GM21723 (cell line): ENCODE results near the gene GSTO2.

Experiments used
- ATAC-seq: cut with Tn5 transposase; IDR thresholded peaks from one replicate; pipeline ENCODE4 v1.9.1; 2021; ENCODE audit warnings: mild to moderate bottlenecking, moderate library complexity; ENCODE audit not compliant: unreplicated experiment

GSTO2 gene

DNA sequence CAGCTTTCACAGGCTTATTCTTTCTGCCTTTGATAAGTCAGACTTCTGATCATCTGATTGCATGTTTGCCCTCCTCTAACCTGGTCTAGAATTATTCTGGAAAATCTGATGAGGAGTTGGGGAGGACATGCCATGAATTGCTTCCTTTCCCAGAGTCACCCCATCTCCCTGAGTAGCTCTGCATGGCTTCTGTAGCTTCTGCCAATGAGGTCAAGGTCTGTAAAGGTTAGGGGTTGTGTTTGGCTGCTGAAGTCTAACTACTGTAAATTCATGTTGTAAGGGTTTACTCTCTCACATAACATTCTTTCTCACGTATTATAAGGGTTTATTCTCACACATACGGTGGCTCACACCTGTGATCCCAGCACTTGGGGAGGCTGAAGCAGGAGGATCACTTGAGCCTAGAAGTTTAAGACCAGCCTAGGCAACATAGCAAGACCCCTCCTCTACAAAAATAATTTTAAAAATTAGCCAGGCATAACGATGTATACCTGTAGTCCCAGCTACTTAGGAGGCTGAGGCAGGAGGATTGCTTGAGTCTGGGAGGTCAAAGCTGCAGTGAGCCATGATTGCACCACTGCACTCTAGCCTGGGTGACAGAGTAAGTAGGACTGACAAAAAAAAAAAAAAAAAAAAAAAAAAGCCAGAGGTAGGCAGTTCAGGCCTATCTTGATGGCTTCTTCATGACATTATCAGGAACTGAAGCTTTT, 10.7 kb downstream of the GSTO2 start:
- ATAC-seq = no peak

DNA sequence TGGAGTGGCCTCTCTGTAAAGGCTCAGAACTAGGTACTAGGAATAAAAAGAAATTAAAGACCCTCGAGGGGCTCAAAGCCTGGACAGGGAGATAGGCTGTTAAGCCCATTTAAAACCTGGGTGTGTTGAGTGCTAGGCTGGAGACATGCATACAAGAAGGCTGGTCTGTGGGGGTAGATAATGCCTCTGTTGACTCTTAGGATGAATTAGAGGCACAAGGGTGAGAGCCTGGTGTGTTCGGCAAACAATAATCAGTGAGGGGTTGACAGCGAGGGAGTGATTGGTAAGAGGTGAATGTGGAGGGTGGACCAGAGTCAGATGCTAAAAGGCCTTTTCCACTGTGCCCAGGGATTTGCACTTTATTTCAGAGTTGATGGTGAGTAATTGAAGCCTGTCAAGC, 12.7 kb downstream of the GSTO2 start:
- no peak for ATAC-seq

DNA sequence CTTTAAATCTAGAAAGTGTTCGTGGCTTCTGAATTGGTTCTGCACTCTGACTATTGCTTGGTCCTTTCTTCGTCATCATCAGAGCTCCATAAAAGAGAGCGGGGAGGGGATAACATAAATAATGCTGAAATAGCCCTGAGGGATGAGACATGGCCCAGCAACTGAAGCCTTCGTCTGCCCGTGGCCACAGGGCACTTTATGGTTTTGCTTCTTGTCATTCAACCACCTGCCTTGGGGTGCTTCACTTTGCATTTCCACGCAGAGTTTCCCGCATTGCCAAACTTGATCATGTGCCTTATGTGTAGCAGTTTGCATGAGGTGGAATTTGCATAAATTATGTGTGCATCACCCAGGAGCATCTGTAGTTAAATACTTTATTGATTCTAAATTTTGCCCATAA, 15.9 kb downstream of the GSTO2 start:
- no peak for ATAC-seq

DNA sequence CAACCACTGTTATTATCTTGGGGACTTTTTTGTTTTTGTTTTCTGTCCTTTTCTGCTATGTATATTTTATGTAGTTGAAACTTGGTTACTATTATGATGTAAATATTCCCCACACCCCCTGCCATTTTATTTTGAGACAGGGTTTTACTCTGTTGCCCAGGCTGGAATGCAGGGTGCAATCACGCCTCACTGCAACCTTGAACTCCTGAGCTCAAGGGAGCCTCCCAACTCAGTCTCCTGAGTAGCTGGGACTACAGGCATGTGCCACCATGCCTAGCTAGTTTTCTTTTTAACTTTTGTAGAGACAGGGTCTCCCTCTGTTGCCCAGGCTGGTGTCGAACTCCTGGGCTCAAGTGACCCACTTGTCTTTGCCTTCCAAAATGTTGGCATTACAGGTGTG, 18.0 kb downstream of the GSTO2 start:
- no peak for ATAC-seq

DNA sequence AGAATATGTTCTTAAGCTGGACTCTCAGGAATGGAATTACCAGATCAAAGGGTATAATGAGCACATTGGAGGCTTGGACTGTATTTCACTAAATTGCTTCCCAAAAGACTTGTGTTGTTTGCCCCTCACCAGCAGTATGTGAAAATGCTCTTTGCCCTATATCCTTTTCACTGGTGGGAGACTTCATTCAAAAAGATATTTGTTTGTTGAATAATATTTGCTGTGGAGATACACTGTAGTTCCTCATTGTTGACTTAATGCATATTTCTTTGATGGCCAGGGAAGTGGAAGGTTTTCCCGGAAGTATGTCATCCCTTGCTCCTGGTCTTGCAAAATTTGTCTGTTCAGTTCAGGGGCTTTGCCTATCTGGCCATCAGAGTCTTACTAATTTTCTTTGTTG, 19.4 kb downstream of the GSTO2 start:
- ATAC-seq = no peak

DNA sequence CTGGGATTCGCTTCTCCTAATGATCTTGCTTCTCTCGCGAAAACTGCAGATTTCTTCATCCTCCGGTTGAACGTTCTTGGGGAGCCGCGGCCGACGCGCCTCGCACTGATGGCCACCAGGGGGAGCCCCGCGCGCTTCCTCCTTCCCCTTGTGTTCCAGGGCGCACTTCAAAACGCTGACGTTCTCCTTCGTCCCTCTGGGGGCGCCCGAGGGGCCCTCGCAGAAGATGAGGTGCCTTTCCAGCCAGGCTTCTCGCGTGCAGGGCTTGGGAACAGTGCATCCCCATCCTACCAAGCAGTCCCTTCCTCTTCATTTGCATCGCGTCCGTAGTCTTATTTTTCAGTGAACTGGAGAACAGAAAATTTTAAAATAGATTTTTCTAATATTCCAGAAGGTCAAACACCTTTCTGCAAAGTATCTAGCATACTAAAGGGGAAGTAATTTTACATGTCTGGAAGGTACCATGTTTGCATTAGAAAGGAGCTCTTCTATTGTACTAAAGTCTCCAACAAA, 22.5 kb downstream of the GSTO2 start:
- ATAC-seq = peak; percentile 99

DNA sequence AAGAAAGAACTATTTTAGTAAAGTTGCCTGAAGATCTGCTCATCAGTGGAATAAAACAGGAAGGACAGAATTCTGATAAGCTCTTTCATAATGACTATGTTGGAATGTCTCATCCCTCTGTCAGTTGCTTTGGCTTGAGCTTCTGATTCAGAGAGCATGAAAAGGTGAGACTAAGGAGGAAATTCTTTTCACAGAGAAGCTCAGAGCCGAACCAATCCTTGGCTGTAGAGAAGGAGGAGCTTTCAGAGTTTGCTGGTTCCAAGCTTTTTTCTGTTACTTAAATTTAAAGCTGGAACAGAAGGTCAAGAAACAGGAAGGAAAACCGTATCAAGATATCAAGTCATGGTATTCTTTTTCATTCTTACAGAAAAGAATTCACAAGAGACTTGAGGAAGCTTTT, 24.0 kb downstream of the GSTO2 start:
- ATAC-seq = no peak

DNA sequence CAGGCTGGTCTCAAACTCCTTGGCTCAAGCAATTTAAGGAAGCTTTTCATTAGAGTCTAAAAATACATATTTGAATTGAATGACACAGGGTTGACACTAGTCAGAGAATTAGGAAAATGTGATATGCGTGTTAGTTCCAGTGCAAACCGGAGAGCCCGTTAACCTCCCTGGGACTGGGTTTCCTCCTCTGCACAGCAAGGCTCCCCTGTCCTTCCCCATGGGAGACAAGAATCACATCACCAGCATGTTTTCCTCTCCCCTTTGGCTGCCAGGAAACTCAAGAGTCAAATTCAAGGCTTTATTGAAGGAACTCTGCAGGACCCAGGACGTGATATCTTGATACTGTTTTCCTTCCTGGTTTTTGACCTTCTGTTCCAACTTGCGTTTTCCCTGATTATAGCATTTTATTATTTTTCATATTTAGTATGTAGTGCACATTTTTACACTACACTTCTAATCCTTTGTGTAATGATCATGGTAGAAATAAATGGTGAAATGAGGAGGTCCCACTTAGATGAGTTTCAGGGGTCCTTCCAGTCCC, 24.9 kb downstream of the GSTO2 start:
- ATAC-seq = no peak

DNA sequence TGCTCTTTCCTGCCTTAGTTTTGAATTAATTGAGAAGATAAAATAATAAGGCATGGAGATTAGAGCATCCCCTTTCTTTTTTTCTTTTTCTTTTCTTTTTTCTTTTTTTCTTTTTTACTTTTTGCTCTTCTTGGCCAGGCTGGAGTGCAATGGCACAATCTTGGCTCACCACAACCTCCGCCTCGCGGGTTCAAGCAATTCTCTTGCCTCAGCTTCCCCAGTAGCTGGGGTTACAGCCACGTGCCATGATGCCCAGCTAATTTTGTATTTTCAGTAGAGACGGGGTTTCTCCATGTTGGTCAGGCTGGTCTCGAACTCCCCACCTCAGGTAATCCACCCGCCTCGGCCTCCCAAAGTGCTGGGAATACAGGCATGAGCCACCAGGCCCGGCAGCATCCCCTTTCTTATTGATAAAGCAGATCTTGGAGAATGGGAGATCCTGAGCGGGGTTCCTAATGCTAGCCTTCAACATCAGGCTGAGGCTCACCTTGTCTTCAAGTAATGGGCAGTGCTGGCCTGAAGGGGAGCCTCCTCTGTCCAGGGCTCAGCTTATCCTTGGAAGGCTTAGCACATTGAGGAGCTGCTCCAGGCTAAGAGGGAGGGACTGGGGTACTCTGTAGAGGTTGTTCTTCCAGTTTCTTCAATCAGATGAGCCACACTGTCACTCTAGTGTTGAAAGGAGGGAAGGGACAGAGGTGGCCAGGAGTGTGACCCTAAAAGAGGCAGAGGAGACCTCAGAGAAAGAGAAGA, 27.9 kb downstream of the GSTO2 start:
- no peak for ATAC-seq

DNA sequence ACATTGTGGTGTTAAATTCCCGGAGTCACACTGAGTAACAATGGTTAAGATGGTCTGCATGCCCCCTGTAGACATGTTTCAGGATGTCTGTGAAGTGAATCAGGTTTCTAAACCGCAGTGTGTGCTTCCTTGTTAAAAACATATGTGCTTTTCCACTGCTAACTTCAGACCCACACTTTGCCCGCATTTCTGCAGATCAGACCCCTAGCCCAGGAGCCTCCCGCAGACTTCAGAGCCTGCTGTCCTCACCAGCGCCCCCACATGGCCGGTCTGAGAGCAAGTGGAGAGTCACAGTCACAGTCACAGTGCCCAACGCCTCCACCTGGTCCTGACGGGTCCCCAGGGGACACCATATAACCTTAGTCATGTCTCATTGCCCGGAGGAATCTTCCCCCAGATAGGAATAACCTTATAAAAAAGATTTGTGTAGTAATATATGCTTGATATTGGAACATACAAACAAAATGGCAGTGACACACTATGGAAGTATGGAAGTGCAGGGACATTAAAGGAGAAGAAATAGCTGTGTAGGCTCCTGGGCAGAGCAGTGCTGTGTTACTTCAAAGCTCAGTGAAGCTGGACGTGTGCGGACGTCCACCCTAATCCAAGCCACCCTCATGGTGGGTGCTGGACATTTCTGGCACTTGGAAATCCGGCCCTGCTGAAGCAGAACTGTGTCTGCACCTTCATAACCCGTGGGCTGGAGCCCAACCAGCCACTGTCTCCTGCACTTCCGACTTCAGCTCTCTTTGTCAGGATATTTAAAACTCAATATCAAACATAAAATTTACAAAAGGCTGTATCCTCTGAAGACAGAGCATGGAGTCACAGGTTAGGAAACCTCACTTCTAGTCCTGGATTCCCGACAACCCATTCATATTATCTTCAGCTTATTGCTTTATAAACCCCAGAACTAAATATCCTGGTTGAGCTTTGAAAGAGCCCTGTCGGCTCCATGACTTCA, 29.0 kb downstream of the GSTO2 start:
- ATAC-seq = no peak

DNA sequence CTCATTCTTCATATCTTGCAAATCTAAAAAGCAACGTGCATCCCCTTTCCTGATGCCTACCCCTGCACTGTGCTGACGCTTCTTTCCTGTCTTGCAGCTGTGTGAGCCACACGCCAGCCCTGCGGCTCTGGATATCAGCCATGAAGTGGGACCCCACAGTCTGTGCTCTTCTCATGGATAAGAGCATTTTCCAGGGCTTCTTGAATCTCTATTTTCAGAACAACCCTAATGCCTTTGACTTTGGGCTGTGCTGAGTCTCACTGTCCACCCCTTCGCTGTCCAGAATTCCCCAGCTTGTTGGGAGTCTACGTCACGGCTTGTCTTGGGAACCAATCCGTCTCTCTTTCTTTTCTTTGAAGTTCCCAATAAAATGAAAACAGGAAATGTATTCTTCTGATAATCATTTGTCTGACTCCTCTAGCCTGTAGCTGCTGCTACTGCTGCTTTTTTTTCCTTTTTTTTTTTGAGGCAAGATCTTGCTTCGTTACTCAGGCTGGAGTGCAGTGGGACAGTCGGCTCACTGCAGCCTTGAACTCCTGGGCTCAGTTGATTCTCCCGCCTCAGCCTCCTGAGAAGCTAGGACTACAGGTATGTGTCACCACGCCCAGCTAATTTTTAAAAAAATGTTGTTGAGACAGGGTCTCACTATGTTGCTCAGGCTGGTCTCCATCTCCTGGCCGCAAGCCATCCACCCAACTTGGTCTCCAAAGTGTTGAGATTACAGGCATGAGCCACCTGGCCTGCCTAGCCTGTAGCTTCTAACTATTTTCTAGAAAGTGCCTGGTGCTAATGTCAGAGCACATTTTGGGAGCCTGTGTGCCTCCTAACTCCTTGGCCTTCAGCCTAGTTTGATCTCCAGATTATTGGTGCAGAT, 30.3 kb downstream of the GSTO2 start:
- ATAC-seq = no peak

DNA sequence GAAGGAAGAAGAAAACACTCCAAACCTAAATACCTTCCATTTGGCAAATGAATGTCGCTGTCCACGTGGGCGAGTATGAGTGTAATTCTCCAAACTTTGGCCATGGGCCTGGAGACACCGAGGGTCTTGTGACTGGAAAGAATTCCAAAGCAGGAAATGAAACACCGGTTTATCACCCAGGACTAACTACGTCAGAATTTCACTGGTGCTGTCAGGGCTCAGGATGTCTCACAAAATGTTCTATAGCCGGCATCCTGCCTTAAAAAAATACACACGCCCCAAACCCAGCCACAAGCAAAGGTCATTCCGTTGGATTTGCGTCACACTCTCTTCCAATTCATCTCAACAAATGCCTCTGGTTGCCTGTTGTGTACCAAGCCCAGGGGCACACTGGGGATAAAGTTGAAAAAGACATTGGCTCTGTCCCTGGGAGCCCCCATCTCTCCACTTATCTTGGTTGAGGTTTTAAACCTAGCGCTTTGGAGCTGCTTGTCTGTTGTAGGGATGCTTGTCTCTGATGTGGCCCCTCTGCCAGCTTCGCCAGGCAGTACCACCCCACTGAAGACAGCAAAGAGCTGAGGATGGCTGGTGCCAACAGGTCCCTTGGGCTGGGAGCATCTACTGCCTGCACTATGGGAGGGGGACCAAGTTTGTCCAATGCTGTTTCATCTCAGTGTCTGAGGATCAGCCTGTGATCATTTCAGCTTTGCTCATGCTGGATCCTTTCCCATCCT, 31.2 kb downstream of the GSTO2 start:
- ATAC-seq = no peak

DNA sequence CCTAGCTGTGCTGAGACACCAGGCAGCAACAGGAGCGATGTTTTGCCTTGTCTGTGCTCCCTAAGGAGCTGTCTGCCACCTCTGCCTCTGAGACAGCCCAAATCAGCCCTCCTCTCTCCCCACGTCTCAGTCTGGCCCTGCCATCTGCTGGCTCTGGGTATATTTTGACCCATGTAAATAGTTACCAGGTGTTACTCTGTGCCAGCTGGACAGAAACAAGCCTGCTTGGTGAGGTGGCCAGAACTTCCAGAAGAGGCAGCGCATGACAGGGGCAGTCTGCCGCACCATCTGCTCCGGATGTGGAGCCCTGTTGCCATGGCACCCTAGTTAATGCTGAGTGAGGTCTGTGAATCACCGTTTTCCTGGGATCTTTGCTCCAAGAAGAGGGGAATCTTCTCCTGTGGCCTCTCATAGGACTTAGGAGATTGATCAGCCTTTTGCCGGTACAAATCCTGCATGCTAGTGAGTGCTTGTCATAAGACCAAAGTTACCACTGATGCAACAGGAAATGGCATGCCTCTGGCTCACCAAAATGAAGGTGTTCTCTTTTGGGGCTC, 31.8 kb downstream of the GSTO2 start:
- no peak for ATAC-seq

DNA sequence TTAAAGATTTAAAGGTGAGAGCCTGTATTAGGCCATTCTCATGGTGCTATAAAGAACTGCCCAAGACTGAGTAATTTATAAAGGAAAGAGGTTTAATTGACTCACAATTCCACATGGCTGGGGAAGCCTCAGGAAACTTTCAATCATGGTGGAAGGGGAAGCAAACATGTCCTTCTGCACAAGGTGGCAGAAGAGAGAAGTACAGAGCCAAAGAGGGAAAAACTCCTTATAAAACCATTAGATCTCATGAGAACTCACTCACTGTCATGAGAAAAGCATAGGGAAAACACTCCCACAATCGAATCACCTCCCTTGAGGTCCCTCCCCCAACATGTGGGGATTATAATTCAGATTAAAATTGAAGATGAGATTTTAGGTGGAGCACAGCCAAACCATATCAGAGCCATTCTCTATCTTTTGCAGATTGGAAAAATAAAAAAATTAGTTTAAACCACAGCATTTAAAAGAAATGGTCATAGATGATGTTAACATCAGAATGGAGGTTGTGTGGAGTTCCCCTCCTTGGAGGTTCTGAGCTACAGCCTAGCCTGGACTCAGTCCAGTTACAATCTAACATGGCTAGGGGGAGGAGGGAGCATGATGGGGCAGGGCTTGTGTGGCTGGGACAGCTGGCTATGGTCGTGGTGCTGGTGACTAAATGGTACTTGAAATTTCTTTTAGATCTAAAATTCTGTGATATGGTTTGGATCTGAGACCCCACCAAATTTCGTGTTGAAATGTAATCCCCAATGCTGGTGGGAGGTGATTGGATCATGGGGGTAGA, 33.1 kb downstream of the GSTO2 start:
- ATAC-seq = no peak

DNA sequence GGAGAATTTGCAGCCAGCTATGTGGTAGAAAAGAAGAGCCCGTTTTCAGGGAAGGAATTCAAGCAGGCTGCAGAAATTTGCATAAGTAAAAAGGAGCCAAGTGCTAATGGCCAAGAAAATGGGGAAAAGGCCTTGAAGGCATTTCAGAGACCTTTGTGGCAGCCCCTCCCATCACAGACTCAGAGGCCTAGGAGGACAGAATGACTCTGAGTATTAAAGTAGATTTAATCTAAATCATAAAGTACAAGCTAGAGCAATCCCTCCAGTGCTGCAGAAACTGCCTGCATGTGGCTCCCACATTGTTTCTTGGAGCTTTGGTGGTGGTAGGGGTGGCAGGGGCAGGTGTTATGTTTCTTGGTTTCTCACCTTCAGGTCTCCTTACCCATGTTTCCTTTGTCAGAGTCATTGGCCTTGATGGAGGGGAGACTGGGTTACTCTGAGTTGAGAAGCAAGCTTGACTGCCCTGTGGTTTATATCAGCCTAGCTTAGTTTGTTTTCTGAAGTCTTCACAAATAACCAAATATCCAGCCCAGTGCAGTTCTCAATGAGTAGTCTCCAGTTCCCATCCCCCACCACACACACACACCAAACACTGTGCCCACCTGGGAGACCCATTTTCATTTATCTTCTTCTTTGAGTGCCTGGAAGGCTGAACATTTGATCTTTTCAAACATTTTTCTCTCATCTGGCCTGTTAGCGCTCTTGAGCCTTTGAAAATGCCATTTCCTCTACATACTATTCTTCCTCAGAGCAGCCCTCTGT, 34.8 kb downstream of the GSTO2 start:
- ATAC-seq = no peak

DNA sequence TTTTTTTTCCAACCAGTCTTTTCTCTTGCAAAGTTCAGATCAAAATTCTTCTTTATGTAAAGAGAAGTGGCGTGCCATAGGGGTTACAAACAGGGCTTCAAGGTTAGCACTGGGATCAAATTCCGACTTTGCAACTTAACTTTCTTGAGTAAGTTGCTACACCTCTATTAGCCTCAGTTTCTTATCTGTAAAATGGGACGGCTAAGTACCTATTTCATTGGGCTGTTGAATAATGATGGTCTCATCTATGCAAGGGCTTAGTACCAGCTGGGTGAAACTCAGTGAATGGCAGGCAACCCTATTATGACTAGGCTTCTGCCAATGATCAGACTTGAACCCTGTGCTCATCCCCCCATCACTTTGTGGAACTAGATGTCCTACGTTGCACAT, 35.4 kb downstream of the GSTO2 start:
- no peak for ATAC-seq

DNA sequence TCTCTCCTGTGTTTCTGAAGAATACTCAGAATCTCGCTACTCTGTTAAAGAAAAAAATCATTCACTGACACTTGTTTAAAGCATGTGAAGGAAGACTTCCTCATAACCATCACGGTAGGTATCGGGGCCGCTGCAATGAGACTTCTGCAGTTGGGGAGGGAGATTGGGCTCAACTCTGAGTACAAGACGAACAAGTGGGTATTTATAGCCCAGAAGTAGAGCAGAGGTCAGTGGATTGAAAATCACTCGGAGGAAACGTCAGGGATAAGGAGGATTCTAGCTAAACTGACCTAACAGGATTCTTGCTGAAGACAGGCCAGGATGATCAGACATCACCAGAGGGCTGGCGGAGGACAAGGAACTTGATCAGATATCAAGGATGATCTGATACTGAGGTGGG, 35.9 kb downstream of the GSTO2 start:
- no peak for ATAC-seq

DNA sequence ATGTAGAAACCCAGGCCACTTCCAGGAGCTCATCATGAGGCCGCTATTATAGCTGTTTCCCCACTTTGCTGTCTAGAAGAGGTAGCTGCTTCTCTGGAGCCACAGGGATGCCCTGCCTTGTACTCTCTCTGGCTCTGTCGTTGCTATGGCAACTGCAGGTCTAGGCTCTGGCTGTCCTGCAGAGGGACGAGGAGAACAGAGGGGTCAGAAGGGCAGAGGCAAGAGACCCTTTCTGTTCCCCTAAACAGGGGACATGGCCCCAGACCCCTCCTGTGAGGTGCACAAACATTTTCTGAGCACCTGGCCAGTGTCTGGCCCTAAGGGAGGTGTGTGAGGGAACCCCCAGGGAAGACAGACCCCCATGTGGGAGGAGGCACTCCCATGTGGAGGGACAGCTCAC, 37.9 kb downstream of the GSTO2 start:
- ATAC-seq = no peak
